Pancreas (tissue), 10 donors: ENCODE results near the gene TMEM245. TPM values are rescaled to one million over a fixed set of nuclear protein-coding genes. Genes with fewer than 3 reads are reported as not detected.
"Not testable (repeated sequence)": the region's sequence is repeated elsewhere in the genome, so short reads cannot be mapped to it uniquely, and the experiment has no call there.

Experiments
- ATAC-seq, 4 donors: fragments of 200-7000 bp; cut with Tn5 transposase; one replicate each; pipeline versions ENCODE4 v1.8.0 to v1.9.1; 2020; ENCODE audit warnings: mild to moderate bottlenecking in 4 of 4, moderate library complexity in 4 of 4
- DNase-seq, 6 donors: peaks; one replicate each; pipeline ENCODE4 v3.0.0-alpha.2; 2020
- FAIRE-seq: peaks from 2 replicates; lab custom pipeline; 2012; peaks lifted over from hg19 to GRCh38; lab: Jason Lieb, UNC
- H3K27ac ChIP-seq, 4 donors: fragments of 200-600 bp; sonication (generic); 1 replicate in 3 of 4; 2 replicates in 1 of 4; pipeline versions ENCODE4 v1.5.0 to v1.8.0; 2020
- H3K27me3 ChIP-seq, 4 donors: fragments of 200-600 bp; one replicate each; pipeline ENCODE4 v1.8.0; 2021
- H3K36me3 ChIP-seq, 3 donors: fragments of 200-600 bp; sonication (generic) in 1 of 3; one replicate each; pipeline versions ENCODE4 v1.5.0 to v1.8.0; 2020 to 2021
- H3K4me1 ChIP-seq, 3 donors: fragments of 200-600 bp; one replicate each; pipeline ENCODE4 v1.8.0; 2021
- H3K4me3 ChIP-seq, 4 donors: fragments of 200-600 bp; sonication (generic) in 2 of 4; one replicate each; pipeline versions ENCODE4 v1.5.0 to v1.8.0; 2020 to 2021
- H3K9me3 ChIP-seq, 4 donors: fragments of 200-600 bp; one replicate each; pipeline ENCODE4 v1.8.0; 2021
- CTCF ChIP-seq, 4 donors: fragments of 200-600 bp; sonication (generic) in 3 of 4; IDR thresholded peaks; one replicate each; pipeline versions ENCODE4 v1.5.0 to v1.8.0; 2021; ENCODE audit warnings: antibody characterized with exemption in 4 of 4
- WGBS, 2 donors: extraction: QIAGEN DNeasy Blood & Tissue Kit; methylation state at CpG; one replicate each; pipeline ENCODE4 v1.1.7; 2013; 5-methylcytosine and 5-hydroxymethylcytosine counted together
- intact Hi-C, 3 donors: fragments of 100-400 bp; cut with DNase I; formaldehyde crosslinking; loops; one replicate each; pipeline versions ENCODE4 v1.11.1 to v1.14.2; 2022
- polyA plus RNA-seq, 2 donors: library from polyadenylated mRNA; stranded (reverse); fragments of 200-250 nt; gene quantifications; one replicate each; pipeline ENCODE4 v1.2.3, GENCODE V29; 2013
- total RNA-seq, 6 donors: library from RNA; stranded (reverse); fragmentation: NEBNext Ultra II Directional in 4 of 6; extraction: Animal tissue kit (Norgen Biotek cat#: 25700) in 4 of 6; gene quantifications; one replicate each; pipeline versions ENCODE4 v1.2.1 to v1.2.4, GENCODE V29; 2021 to 2023
- donor health status: healthy with polysubstance abuse.
- donor health status: DM: no; HTN: no; CAD: no; lungs with moderate emphysema.
- donor health status: DM: no; HTN: no; CAD: no.
- donor health status: control.
- donor health status: control.
- donor health status: Bipolar disorder and iron deficiency.
- donor health status: DM: yes; HTN: yes; CAD: no.
- donor health status: DM: no; HTN: no; CAD: no.
- donor health status: DM: no; HTN: no; CAD: no.
- donor health status: DM: yes; HTN: yes; CAD: no.

Gene TMEM245
- total and polyA plus RNA-seq, 8 donors, result 4.9 to 34.1 (median 22.4) TPM

GRCh38 chr9:109060191-109060590, 59.6 kb downstream of the TMEM245 start:
- no peaks in the 10 kb centered on the region for H3K27me3 ChIP-seq
- no peak for ATAC-seq
- no peak for TF ChIP-seq CTCF (IDR thresholded peaks at IDR 0.05)
- no peaks in the 10 kb centered on the region for H3K9me3 ChIP-seq
- 19 to 22% methylated on average over 3 of the region's 3 CpGs for WGBS, 2 donors
- H3K27ac ChIP-seq, result no peak overlapping the region
- no peak for FAIRE-seq
- no peak for DNase-seq
- no peak overlapping the region for H3K4me3 ChIP-seq
- intact Hi-C loops, result no loop called here
- H3K36me3 ChIP-seq, result peaks cover 0 to 58% (median 7%) of the 10 kb centered on the region in 3 donors
- H3K4me1 ChIP-seq, result peaks cover 0 to 6% (median 0%) of the 10 kb centered on the region in 3 donors

- intact Hi-C loops, DNase-seq, H3K4me1 ChIP-seq, FAIRE-seq, H3K27me3 ChIP-seq, H3K9me3 ChIP-seq, ATAC-seq, H3K4me3 ChIP-seq, H3K27ac ChIP-seq: not testable (repeated sequence)
- 85 to 94% methylated on average over 4 of the region's 4 CpGs for WGBS, 2 donors
- H3K36me3 ChIP-seq, result peaks cover 0 to 61% (median 13%) of the 10 kb centered on the region in 3 donors
These were observed 66.6 kb downstream of the TMEM245 start for GRCh38 chr9:109053121-109053520.

DNA sequence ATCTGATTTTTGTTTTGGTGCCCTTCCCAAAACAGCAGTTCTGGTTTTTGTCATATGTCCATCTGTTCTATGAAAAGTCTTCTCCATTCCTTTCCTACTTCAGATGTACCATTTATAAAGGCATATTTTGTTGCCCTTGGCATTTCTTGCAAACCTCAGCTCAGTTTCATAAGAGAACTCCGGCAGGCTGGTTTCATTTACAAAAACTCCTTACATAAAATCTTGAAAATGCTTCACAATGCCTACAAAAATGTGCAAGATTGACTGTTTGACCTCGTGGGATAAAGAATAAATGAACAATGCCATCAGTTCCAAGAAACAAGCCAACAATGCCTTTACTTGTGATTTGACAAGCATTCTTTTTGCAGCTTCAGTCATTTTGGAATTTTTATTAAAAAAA, 67.3 kb downstream of the TMEM245 start:
- no peak for TF ChIP-seq CTCF (IDR thresholded peaks at IDR 0.05)
- H3K27ac ChIP-seq, result no peak overlapping the region
- no peaks in the 10 kb centered on the region for H3K9me3 ChIP-seq
- no peaks in the 10 kb centered on the region for H3K4me1 ChIP-seq
- peaks cover 0 to 68% (median 13%) of the 10 kb centered on the region in 3 donors for H3K36me3 ChIP-seq
- no peaks in the 10 kb centered on the region for H3K27me3 ChIP-seq
- intact Hi-C loops, result no loop called here
- no peak for ATAC-seq
- H3K4me3 ChIP-seq, result no peak overlapping the region
- 83 to 87% methylated on average over 2 of the region's 2 CpGs for WGBS, 2 donors
- no peak for FAIRE-seq
- no peak for DNase-seq

DNA sequence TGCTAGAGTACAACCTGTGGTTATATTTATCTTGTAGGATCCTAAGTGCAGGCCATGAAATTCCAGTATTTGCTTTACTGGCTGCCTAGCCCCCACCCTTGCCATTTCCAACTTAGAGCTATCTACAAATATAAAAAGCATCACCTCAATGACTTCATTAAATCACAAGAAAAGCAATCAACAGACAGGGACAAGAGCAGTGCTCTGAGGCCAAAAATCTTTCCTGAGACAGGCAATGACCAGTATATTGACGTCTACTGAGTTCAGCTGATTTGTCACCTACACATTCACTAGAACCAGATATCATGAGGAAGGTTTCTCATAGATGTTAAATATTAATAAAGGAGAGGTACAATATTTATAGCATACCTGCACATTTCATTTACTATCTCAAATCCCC, 68.0 kb downstream of the TMEM245 start:
- Histone ChIP-seq H3K4me3 (no peak overlapping the region), H3K9me3 (no peaks in the 10 kb centered on the region), H3K27ac (no peak overlapping the region), H3K4me1 (no peaks in the 10 kb centered on the region), H3K27me3 (no peaks in the 10 kb centered on the region), H3K36me3 (peaks cover 0 to 70% (median 13%) of the 10 kb centered on the region in 3 donors)
- TF ChIP-seq CTCF (IDR thresholded peaks at IDR 0.05), result no peak
- FAIRE-seq, result no peak
- no peak for ATAC-seq
- intact Hi-C loops, result no loop called here
- WGBS, 2 donors, result 59 to 74% methylated on average over 1 of the region's 1 CpG
- DNase-seq, result no peak

DNA sequence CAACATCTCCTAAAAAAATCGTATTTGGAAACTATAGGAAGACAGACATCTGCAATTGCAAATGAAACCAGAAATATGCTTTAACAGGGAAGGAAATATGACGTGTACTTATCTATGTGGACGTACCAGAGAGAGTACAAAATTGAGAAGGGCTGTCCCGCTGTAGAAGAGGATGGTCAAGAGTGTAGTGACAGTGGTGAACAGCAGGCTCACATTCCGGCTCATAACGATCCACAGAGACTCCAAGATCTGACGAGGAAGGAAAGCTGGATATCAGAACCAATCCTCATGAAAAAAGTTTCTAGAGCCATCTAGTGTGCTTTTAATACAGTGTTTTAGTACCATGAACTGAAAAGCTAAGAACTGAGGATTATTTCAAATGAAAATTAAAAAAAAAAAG, 69.3 kb downstream of the TMEM245 start:
- Histone ChIP-seq H3K27ac (no peak overlapping the region), H3K36me3 (peaks cover 0 to 71% (median 11%) of the 10 kb centered on the region in 3 donors), H3K27me3 (no peaks in the 10 kb centered on the region), H3K4me1 (no peaks in the 10 kb centered on the region), H3K4me3 (no peak overlapping the region), H3K9me3 (no peaks in the 10 kb centered on the region)
- FAIRE-seq (no peak), ATAC-seq (no peak), DNase-seq (no peak)
- no peak for TF ChIP-seq CTCF (IDR thresholded peaks at IDR 0.05)
- 81 to 83% methylated on average over 7 of the region's 7 CpGs for WGBS, 2 donors
- intact Hi-C loops, result no loop called here
